H1 (cell line): ENCODE measurements around the gene IFT25. TPM values are rescaled to one million over a fixed set of nuclear protein-coding genes. Genes with fewer than 3 reads are reported as not detected.

Experiments used
- ATF2 ChIP-seq: IDR thresholded peaks from 2 replicates; pipeline ENCODE4 v1.6.1; 2012; ENCODE audit warnings: low read length, inconsistent platforms
- CTBP2 ChIP-seq: IDR thresholded peaks from 2 replicates; pipeline ENCODE4 v1.7.0; 2011; ENCODE audit warnings: borderline replicate concordance, mild to moderate bottlenecking, moderate library complexity, mixed read lengths, low read length; ENCODE audit not compliant: insufficient read depth, insufficient read length
- GABPA ChIP-seq: IDR thresholded peaks from 2 replicates; pipeline ENCODE4 v1.6.1; 2011; ENCODE audit warnings: mild to moderate bottlenecking, low read length, moderate library complexity, borderline replicate concordance; ENCODE audit not compliant: insufficient read depth
- GTF2F1 ChIP-seq: IDR thresholded peaks from 2 replicates; pipeline ENCODE4 v1.6.1; 2012; ENCODE audit warnings: low read depth, low read length, improper control_type of control experiment, borderline replicate concordance
- SP1 ChIP-seq: IDR thresholded peaks from 2 replicates; pipeline ENCODE4 v1.6.1; 2011; ENCODE audit warnings: low read depth, low read length
- polyA plus RNA-seq, 7 experiments: library from polyadenylated mRNA; depleted of rRNA in 3 of 7; stranded (reverse) in 5 of 7; unstranded in 2 of 7; fragments of >200 nt in 5 of 7; fragments of 200-250 nt in 2 of 7; gene quantifications; 1 replicate in 5 of 7; 2 replicates in 1 of 7; 4 replicates in 1 of 7; pipeline versions ENCODE4 v1.2.1 to v1.2.3, GENCODE V29; 2011 to 2013; ENCODE audit warnings: missing spikeins in 2 of 7, mixed read lengths in 2 of 7
- total RNA-seq: library from RNA; stranded (reverse); fragmentation: NEBNext Ultra II Directional; extraction: Animal tissue kit (Norgen Biotek cat#: 25700); gene quantifications from 2 replicates; pipeline ENCODE4 v1.2.1, GENCODE V29; 2021
- TF ChIP-seq, protein P1 (sequence below): fragments of 300-600 bp; sonication (generic); IDR thresholded peaks from 2 replicates; pipeline ENCODE4 v1.7.1; 2012; ENCODE audit warnings: low read length, moderate library complexity, mild to moderate bottlenecking, inconsistent platforms; ENCODE audit not compliant: insufficient replicate concordance

IFT25 gene
- total and polyA plus RNA-seq, 2 of the 8 experiments (the other 6 are each of a cell fraction or from before 2014, with no cell fraction given), result 15.0 to 36.3 TPM

- TF ChIP-seq, protein P1, sequence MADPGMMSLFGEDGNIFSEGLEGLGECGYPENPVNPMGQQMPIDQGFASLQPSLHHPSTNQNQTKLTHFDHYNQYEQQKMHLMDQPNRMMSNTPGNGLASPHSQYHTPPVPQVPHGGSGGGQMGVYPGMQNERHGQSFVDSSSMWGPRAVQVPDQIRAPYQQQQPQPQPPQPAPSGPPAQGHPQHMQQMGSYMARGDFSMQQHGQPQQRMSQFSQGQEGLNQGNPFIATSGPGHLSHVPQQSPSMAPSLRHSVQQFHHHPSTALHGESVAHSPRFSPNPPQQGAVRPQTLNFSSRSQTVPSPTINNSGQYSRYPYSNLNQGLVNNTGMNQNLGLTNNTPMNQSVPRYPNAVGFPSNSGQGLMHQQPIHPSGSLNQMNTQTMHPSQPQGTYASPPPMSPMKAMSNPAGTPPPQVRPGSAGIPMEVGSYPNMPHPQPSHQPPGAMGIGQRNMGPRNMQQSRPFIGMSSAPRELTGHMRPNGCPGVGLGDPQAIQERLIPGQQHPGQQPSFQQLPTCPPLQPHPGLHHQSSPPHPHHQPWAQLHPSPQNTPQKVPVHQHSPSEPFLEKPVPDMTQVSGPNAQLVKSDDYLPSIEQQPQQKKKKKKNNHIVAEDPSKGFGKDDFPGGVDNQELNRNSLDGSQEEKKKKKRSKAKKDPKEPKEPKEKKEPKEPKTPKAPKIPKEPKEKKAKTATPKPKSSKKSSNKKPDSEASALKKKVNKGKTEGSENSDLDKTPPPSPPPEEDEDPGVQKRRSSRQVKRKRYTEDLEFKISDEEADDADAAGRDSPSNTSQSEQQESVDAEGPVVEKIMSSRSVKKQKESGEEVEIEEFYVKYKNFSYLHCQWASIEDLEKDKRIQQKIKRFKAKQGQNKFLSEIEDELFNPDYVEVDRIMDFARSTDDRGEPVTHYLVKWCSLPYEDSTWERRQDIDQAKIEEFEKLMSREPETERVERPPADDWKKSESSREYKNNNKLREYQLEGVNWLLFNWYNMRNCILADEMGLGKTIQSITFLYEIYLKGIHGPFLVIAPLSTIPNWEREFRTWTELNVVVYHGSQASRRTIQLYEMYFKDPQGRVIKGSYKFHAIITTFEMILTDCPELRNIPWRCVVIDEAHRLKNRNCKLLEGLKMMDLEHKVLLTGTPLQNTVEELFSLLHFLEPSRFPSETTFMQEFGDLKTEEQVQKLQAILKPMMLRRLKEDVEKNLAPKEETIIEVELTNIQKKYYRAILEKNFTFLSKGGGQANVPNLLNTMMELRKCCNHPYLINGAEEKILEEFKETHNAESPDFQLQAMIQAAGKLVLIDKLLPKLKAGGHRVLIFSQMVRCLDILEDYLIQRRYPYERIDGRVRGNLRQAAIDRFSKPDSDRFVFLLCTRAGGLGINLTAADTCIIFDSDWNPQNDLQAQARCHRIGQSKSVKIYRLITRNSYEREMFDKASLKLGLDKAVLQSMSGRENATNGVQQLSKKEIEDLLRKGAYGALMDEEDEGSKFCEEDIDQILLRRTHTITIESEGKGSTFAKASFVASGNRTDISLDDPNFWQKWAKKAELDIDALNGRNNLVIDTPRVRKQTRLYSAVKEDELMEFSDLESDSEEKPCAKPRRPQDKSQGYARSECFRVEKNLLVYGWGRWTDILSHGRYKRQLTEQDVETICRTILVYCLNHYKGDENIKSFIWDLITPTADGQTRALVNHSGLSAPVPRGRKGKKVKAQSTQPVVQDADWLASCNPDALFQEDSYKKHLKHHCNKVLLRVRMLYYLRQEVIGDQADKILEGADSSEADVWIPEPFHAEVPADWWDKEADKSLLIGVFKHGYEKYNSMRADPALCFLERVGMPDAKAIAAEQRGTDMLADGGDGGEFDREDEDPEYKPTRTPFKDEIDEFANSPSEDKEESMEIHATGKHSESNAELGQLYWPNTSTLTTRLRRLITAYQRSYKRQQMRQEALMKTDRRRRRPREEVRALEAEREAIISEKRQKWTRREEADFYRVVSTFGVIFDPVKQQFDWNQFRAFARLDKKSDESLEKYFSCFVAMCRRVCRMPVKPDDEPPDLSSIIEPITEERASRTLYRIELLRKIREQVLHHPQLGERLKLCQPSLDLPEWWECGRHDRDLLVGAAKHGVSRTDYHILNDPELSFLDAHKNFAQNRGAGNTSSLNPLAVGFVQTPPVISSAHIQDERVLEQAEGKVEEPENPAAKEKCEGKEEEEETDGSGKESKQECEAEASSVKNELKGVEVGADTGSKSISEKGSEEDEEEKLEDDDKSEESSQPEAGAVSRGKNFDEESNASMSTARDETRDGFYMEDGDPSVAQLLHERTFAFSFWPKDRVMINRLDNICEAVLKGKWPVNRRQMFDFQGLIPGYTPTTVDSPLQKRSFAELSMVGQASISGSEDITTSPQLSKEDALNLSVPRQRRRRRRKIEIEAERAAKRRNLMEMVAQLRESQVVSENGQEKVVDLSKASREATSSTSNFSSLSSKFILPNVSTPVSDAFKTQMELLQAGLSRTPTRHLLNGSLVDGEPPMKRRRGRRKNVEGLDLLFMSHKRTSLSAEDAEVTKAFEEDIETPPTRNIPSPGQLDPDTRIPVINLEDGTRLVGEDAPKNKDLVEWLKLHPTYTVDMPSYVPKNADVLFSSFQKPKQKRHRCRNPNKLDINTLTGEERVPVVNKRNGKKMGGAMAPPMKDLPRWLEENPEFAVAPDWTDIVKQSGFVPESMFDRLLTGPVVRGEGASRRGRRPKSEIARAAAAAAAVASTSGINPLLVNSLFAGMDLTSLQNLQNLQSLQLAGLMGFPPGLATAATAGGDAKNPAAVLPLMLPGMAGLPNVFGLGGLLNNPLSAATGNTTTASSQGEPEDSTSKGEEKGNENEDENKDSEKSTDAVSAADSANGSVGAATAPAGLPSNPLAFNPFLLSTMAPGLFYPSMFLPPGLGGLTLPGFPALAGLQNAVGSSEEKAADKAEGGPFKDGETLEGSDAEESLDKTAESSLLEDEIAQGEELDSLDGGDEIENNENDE, result no peak
- TF ChIP-seq GABPA, result no peak
- no peak for TF ChIP-seq SP1
- TF ChIP-seq ATF2, result no peak
- TF ChIP-seq CTBP2, result no peak
- TF ChIP-seq GTF2F1, result no peak
- TF ChIP-seq, all 59 proteins: peak for 0
These were observed 27.2 kb downstream of the IFT25 start (continued) for GRCh38 chr1:53918343-53918742.
